ENCODE data around the gene TUBA3E.
A peak's percentile ranks its signal among the peaks of the same experiment; 100 is the strongest.
"Not testable (repeated sequence)": the region's sequence is repeated elsewhere in the genome, so short reads cannot be mapped to it uniquely, and the experiment has no call there.

Gene TUBA3E

GRCh38 chr2:130160838-130161705 is 37.2 kb downstream of the TUBA3E start:
- DNase-seq: not testable (repeated sequence)

GRCh38 chr2:130160131-130160530 is 38.1 kb downstream of the TUBA3E start:
- no peak for DNase-seq

DNA sequence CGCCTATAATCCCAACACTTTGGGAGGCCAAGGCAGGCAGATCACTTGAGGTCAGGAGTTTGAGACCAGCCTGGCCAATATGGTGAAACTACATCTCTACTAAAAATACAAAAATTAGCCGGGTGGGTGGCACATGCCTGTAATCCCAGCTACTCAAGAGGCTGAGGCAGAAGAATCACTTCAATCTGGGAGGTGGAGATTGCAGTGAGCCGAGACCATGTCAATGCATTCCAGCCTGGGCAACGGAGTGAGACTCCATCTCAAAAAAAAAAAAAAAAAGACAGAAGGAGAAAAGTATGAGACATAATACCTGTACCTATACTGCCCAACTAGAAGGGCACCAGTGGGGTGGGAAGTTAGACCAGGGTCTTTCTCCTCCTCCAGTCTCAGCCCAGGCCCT is 38.9 kb downstream of the TUBA3E start:
- not testable (repeated sequence) for DNase-seq

DNA sequence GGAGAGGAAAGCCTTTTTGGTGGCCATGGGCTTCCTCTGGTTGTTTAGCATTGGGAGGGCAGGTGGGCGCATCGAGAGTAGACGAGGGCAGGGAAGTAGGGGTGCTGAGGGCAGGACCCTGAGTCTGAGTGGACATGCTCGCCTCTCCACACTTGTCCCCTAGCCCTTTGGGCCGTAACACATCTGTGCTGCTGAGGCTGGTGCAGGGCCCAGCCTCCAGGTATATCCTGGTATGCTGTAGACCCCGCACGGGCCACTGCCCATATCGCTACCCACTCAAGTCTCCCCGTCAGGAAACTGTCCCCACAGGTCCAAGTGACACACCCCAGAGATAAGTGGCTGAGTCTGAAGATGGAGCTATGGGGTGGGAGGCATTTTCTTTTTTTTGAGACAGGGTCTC is 39.6 kb downstream of the TUBA3E start:
- no peak for DNase-seq

DNA sequence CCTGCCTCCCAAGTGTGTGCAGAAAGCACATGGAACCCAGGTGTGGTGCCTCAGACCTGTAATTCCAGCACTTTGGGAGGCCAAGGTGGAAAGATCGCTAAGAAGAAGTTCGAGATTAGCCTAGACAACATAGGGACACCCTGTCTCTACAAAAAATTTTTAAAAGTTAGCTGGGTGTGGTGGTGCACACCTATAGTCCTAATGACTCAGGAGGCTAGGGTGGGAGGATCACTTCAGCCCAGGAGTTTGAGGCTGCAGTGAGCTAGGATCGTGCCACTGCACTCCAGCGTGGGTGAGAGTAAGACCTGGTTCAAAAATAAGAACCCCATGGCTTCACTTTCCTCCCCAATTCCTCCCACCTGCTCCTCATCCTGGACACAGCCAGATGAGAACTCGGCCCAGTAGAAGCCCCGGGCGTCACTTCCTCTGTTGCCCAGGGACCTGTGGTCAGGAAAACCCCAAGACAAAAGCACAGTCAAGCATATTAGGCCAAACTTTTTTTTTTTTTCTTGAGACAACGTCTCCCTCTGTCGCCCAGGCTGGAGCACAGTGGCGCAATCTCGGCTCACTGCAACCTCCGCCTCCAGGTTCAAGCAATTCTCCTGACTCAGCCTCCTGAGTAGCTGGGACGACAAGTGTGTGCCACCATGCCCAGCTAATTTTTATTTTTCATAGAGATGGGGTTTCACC is 40.3 kb downstream of the TUBA3E start:
- not testable (repeated sequence) for DNase-seq

GRCh38 chr2:130157354-130157753 is 40.9 kb downstream of the TUBA3E start:
- not testable (repeated sequence) for DNase-seq

DNA sequence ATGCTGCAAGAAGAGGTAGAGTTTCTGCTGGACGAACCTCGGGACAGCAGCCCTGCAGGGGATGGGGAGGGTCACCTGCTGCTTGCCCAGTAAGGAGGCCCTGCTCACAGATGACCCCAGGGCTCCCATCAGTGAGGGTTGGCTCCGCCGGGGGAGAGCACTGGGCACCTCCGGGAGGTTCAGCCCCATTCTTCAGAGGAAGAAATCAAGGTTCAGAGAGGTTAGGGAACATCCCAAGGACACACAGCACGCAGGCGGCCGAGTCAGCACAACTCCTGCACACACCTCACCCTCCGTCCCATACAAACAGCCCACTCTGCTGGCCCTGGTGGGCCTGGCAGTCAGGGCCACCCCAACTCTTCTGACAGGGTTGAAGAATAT is 41.6 kb downstream of the TUBA3E start:
- no peak for DNase-seq

- DNase-seq: not testable (repeated sequence)
These were observed 42.1 kb downstream of the TUBA3E start for GRCh38 chr2:130155956-130156623.

GRCh38 chr2:130154773-130155765 is 43.2 kb downstream of the TUBA3E start:
- no peak for DNase-seq

GRCh38 chr2:130154423-130154770 is 43.8 kb downstream of the TUBA3E start:
- not testable (repeated sequence) for DNase-seq

DNA sequence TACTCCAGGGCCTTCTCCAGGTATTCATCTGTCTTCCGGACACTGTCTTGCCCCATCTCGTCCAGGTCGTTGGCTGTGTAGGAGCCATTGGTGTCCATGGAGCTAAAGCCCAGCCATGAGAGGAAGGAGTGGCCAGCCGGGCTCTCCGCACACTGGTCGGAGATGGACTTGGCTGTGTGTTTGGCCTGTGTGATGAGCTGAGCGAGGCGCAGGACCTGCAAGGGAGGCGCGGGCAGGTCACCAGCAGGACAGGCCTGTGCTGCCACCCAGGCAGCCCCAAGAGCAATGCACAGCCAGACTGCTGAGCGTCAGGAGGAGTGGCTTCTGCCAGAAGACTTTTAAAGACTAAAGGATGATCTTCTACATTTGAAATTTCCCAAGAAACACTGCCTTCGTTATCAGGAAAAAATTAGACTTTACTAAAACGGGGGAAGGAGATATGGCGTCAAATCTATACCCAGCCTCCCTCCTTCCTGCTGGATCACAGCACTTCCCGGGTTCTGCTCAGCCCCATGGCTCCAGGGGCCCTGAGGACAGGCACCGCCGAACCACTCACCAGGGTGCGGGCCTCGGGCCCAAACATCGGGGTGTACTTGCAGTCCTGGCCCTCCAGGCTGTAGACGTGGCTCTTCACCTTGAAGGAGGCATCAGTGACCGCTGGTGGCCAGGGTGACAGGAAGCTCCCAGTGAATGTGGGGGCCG is 44.4 kb downstream of the TUBA3E start:
- DNase-seq: not testable (repeated sequence)

GRCh38 chr2:130152816-130153595 is 45.2 kb downstream of the TUBA3E start:
- no peak for DNase-seq

- DNase-seq: not testable (repeated sequence)
These were observed 46.0 kb downstream of the TUBA3E start for GRCh38 chr2:130152136-130152815.

- not testable (repeated sequence) for DNase-seq
These were observed 47.1 kb downstream of the TUBA3E start for GRCh38 chr2:130151145-130151512.

- no peak for DNase-seq
These were observed 47.8 kb downstream of the TUBA3E start for GRCh38 chr2:130150181-130151144.

- DNase-seq: not testable (repeated sequence)
These were observed 49.7 kb downstream of the TUBA3E start for GRCh38 chr2:130148515-130148914.

DNA sequence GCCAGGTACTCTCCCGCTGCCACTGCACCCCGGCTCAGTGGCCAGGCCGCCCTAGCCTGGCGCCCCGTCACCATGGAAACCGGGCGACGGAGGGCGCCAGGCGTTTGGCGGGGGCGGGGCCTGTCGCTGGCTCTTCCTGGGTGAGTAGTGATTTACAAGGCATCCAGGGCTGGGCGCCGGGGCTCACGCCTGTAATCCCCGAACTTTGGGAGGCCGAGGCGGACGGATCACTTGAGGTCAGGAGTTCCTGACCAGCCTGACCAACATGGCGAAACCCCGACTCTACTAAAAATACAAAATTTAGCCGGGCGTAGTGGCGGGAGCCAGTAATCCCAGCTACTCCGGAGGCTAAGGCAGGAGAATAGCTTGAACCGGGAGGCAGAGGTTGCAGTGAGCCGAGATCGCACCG is 53.2 kb downstream of the TUBA3E start, which contains the start of gene CCDC74B:
CCDC74B (minus strand) TSS at position 107 of the 409 bp plus-strand sequence. CDS start 116 bp downstream, outside the sequence.
- DNase-seq: peak; percentile 53

- DNase-seq: not testable (repeated sequence)
These were observed 54.8 kb downstream of the TUBA3E start for GRCh38 chr2:130143266-130144039.

Data from activated CD4-positive, alpha-beta T cell treated with anti-CD3 and anti-CD28 coated beads, Interleukin-2, amount 50 U/mL, for 1 hour (primary cell).